Keratinocyte (primary cell): ENCODE data around the gene ANTXRL.

Experiments
- EZH2 ChIP-seq: IDR thresholded peaks from one replicate; pipeline ENCODE4 v1.6.1; 2012; ENCODE audit warnings: inconsistent platforms, mild to moderate bottlenecking, low read length, moderate library complexity
- TF ChIP-seq, protein P1 (sequence below), 3 experiments: IDR thresholded peaks in 1 of 3; conservative IDR thresholded peaks in 1 of 3; optimal IDR thresholded peaks in 1 of 3; 2 replicates in 2 of 3; 3 replicates in 1 of 3; pipeline versions ENCODE3 to v1.5.1; 2011; ENCODE audit warnings: low read length in 3 of 3, mild to moderate bottlenecking in 3 of 3, moderate library complexity in 2 of 3, control low read depth in 1 of 3, inconsistent platforms in 1 of 3; ENCODE audit not compliant: insufficient read depth in 2 of 3; ENCODE audit errors: extremely low read depth in 1 of 3

DNA sequence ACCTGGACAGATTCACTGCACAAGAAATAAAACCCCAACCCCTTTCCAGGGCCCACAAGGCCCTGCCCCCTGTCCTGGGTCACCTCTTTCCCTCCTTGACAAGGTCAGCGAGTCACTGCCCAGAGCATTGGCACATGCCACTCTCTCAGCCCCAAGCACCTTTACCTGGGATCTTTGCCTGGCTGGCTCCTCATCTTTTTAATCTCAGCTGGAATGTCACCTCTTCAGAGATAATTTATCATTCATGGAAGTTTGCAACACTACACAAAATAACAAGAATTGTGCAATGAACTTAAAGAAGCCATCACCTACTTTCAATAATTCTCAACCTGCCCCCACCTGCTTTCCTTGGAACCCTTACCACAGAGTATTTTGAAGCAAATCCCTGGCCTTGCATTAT, 19.2 kb downstream of the ANTXRL start:
- TF ChIP-seq, protein P1, sequence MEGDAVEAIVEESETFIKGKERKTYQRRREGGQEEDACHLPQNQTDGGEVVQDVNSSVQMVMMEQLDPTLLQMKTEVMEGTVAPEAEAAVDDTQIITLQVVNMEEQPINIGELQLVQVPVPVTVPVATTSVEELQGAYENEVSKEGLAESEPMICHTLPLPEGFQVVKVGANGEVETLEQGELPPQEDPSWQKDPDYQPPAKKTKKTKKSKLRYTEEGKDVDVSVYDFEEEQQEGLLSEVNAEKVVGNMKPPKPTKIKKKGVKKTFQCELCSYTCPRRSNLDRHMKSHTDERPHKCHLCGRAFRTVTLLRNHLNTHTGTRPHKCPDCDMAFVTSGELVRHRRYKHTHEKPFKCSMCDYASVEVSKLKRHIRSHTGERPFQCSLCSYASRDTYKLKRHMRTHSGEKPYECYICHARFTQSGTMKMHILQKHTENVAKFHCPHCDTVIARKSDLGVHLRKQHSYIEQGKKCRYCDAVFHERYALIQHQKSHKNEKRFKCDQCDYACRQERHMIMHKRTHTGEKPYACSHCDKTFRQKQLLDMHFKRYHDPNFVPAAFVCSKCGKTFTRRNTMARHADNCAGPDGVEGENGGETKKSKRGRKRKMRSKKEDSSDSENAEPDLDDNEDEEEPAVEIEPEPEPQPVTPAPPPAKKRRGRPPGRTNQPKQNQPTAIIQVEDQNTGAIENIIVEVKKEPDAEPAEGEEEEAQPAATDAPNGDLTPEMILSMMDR (optimal IDR thresholded peaks at IDR 0.05 in 1 of 3, IDR thresholded peaks at IDR 0.05 in 1 of 3, conservative IDR thresholded peaks at IDR 0.05 in 1 of 3; ENCODE audit: extremely low read depth in 1 of 3, insufficient read depth in 2 of 3, low read length in 3 of 3): no peak
- no peak for TF ChIP-seq EZH2
